ENCODE measurements around the gene SLC6A6.

Gene SLC6A6

GRCh38 chr3:14538451-14539088, 136.2 kb downstream of the SLC6A6 start:
- DNase-seq, result no peak
- H3K36me3 ChIP-seq (replicated peaks), result no peaks in the 10 kb centered on the region
- in situ Hi-C loops (cut with HindIII; ENCODE audit: low pct_ligation_motif_present, low sequenced_read_pairs), result no loop called here
- peaks cover 7% of the 10 kb centered on the region for H3K27me3 ChIP-seq (replicated peaks)
- H3K4me3 ChIP-seq (ENCODE audit: low read depth, low read length), result no peak overlapping the region
- TF ChIP-seq, protein P1, sequence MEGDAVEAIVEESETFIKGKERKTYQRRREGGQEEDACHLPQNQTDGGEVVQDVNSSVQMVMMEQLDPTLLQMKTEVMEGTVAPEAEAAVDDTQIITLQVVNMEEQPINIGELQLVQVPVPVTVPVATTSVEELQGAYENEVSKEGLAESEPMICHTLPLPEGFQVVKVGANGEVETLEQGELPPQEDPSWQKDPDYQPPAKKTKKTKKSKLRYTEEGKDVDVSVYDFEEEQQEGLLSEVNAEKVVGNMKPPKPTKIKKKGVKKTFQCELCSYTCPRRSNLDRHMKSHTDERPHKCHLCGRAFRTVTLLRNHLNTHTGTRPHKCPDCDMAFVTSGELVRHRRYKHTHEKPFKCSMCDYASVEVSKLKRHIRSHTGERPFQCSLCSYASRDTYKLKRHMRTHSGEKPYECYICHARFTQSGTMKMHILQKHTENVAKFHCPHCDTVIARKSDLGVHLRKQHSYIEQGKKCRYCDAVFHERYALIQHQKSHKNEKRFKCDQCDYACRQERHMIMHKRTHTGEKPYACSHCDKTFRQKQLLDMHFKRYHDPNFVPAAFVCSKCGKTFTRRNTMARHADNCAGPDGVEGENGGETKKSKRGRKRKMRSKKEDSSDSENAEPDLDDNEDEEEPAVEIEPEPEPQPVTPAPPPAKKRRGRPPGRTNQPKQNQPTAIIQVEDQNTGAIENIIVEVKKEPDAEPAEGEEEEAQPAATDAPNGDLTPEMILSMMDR (IDR thresholded peaks at IDR 0.05; ENCODE audit: low read depth, low read length, missing control alignments), result no peak
- no peak overlapping the region for H3K27ac ChIP-seq
